PFSK-1 (cell line): ENCODE data around the gene GSTK1.

Source experiments
- FOXP2 ChIP-seq: optimal IDR thresholded peaks from 2 replicates; pipeline ENCODE3; 2011; ENCODE audit warnings: borderline replicate concordance, control low read depth, inconsistent platforms; ENCODE audit not compliant: insufficient read depth; ENCODE audit errors: extremely low read length, extremely low read depth
- POLR2AphosphoS5 ChIP-seq: IDR thresholded peaks from 2 replicates; pipeline ENCODE4 v1.6.1; 2012; ENCODE audit warnings: low read depth, mild to moderate bottlenecking, control low read depth, low read length, moderate library complexity
- SIN3A ChIP-seq: IDR thresholded peaks from 2 replicates; pipeline ENCODE4 v1.6.1; 2012; ENCODE audit warnings: mild to moderate bottlenecking, low read length, moderate library complexity, borderline replicate concordance; ENCODE audit not compliant: insufficient read depth
- TAF1 ChIP-seq: IDR thresholded peaks from 2 replicates; pipeline ENCODE4 v1.6.1; 2012; ENCODE audit warnings: low read length, control low read depth, borderline replicate concordance; ENCODE audit not compliant: insufficient read depth
- TF ChIP-seq, protein P1 (sequence below), 2 experiments: IDR thresholded peaks; 2 replicates each; pipeline versions ENCODE4 v1.6.1 to v1.8.0; 2011 to 2012; ENCODE audit warnings: low read depth in 2 of 2, low read length in 2 of 2, control low read depth in 1 of 2, inconsistent platforms in 1 of 2, mild to moderate bottlenecking in 1 of 2, moderate library complexity in 1 of 2; ENCODE audit not compliant: insufficient read depth in 1 of 2

GSTK1 gene

DNA sequence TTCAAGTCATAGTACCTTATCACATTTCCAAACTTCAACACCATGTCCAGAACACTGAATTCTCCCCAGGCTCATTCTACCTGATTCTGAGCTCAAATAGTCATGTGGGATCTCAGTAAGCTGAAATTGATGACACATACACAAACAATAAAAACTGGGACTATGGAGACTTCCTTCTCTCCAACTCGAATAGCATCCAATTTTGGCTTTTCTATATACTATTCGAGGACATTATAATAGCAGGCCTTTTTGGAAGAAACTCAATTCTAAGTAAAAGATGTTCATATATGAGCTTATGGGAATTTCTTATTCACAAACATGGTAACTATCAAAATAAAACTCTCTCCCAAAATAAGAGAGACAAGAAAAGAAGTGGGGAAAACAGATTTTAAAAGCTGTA is 42.0 kb upstream of the GSTK1 start:
- TF ChIP-seq TAF1 (no peak), FOXP2 (no peak), POLR2AphosphoS5 (no peak), SIN3A (no peak)
- TF ChIP-seq, protein P1, sequence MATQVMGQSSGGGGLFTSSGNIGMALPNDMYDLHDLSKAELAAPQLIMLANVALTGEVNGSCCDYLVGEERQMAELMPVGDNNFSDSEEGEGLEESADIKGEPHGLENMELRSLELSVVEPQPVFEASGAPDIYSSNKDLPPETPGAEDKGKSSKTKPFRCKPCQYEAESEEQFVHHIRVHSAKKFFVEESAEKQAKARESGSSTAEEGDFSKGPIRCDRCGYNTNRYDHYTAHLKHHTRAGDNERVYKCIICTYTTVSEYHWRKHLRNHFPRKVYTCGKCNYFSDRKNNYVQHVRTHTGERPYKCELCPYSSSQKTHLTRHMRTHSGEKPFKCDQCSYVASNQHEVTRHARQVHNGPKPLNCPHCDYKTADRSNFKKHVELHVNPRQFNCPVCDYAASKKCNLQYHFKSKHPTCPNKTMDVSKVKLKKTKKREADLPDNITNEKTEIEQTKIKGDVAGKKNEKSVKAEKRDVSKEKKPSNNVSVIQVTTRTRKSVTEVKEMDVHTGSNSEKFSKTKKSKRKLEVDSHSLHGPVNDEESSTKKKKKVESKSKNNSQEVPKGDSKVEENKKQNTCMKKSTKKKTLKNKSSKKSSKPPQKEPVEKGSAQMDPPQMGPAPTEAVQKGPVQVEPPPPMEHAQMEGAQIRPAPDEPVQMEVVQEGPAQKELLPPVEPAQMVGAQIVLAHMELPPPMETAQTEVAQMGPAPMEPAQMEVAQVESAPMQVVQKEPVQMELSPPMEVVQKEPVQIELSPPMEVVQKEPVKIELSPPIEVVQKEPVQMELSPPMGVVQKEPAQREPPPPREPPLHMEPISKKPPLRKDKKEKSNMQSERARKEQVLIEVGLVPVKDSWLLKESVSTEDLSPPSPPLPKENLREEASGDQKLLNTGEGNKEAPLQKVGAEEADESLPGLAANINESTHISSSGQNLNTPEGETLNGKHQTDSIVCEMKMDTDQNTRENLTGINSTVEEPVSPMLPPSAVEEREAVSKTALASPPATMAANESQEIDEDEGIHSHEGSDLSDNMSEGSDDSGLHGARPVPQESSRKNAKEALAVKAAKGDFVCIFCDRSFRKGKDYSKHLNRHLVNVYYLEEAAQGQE (IDR thresholded peaks at IDR 0.05; ENCODE audit: insufficient read depth in 1 of 2, low read depth in 2 of 2, low read length in 2 of 2), result no peak

GRCh38 chr7:143221737-143222136 is 41.5 kb upstream of the GSTK1 start, which contains the start of gene TAS2R40:
Gene TAS2R40, plus strand, starts transcription at chr7:143222037. Its CDS starts 42 bp downstream, at chr7:143222079.
- TF ChIP-seq POLR2AphosphoS5 (no peak), SIN3A (no peak), FOXP2 (no peak), TAF1 (no peak)
- TF ChIP-seq, protein P1 (IDR thresholded peaks at IDR 0.05; ENCODE audit: insufficient read depth in 1 of 2, low read depth in 2 of 2, low read length in 2 of 2), result no peak

DNA sequence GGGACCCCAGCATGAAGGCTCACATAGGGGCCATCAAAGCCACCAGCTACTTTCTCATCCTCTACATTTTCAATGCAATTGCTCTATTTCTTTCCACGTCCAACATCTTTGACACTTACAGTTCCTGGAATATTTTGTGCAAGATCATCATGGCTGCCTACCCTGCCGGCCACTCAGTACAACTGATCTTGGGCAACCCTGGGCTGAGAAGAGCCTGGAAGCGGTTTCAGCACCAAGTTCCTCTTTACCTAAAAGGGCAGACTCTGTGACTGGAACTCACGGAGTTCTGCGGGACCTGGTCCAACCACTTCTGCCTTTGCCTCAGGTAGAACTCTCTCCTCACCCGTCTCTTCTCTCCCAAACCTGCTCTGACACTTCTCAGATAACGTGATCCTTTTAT is 40.5 kb upstream of the GSTK1 start:
- TF ChIP-seq SIN3A, result no peak

DNA sequence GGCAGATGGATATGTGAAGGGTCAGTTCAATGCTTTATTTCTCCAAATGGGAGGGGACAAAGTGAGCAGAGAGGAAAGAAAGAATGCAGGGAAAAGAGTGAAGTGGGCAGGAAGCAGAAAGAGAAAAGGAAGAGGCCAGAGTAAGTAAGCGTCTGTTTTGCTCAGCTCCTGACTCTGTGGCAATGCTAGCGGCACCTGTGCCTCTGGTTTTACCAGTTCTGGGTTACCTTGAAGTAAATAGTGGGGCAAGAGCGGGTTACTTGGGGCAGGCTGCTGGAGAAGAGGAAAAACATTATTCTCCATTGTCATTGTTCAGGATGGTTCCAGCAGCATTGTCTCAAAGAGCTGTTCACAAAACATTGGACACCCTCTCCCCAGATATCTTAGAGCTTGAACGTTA is 39.5 kb upstream of the GSTK1 start:
- TF ChIP-seq TAF1, result no peak
- TF ChIP-seq FOXP2, result no peak

DNA sequence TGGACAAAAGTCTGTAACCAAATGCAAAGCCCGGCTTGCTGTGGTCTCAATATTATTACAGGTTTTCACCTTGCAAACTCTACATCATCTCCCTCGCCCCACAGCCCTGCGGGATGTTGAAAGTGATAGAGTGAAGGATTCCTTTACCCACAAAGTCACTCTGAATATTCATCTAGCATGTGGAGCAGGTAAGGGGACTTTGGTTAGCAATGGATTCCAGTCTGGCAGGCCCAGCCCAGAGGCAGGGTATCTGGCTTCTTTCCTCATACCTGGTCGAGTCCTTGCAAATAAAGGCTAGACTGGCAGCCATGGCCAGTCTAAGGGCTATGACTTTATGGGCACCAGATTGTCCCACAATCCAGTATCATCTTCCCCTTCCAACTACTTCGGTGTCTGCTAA is 38.2 kb upstream of the GSTK1 start:
- no peak for TF ChIP-seq POLR2AphosphoS5
- TF ChIP-seq, protein P1 (IDR thresholded peaks at IDR 0.05; ENCODE audit: insufficient read depth in 1 of 2, low read depth in 2 of 2, low read length in 2 of 2), result no peak
- TF ChIP-seq FOXP2, result no peak
- no peak for TF ChIP-seq TAF1
- TF ChIP-seq SIN3A, result no peak

DNA sequence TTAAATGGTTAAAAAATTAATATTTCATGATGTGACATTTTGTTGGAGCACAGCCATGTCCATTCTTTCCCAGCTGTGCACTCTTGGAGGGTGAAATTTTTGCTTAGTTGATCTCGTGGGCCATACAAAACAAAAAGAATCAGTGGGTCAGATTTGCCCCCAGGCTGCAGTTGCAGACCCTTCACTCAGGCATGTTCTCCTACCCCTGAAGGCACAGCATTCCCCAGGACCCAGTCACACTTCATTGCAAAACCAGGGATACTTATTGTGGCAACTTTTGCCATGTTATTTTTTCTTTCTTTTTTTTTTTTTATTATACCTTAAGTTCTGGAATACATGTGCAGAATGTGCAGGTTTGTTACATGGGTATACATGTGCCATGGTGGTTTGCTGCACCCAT is 35.4 kb upstream of the GSTK1 start:
- TF ChIP-seq POLR2AphosphoS5 (no peak), FOXP2 (no peak), TAF1 (no peak), SIN3A (no peak)

- TF ChIP-seq TAF1 (no peak), FOXP2 (no peak), SIN3A (no peak), POLR2AphosphoS5 (no peak)
- TF ChIP-seq, protein P1 (IDR thresholded peaks at IDR 0.05; ENCODE audit: insufficient read depth in 1 of 2, low read depth in 2 of 2, low read length in 2 of 2), result no peak
Measured at GRCh38 chr7:143229054-143229790, 34.0 kb upstream of the GSTK1 start.
